GM18502 (cell line): ENCODE data around the gene CAVIN1.
"Not testable (repeated sequence)": the region's sequence is repeated elsewhere in the genome, so short reads cannot be mapped to it uniquely, and the experiment has no call there.

Experiments used
- ATAC-seq: cut with Tn5 transposase; IDR thresholded peaks from one replicate; pipeline ENCODE4 v1.9.1; 2021; ENCODE audit warnings: mild to moderate bottlenecking; ENCODE audit not compliant: unreplicated experiment, poor library complexity

CAVIN1 gene

GRCh38 chr17:42407289-42407836, 15.7 kb downstream of the CAVIN1 start:
- no peak for ATAC-seq

GRCh38 chr17:42406615-42407288, 16.3 kb downstream of the CAVIN1 start:
- no peak for ATAC-seq

GRCh38 chr17:42405963-42406495, 17.0 kb downstream of the CAVIN1 start:
- ATAC-seq = no peak

- no peak for ATAC-seq
Observed at GRCh38 chr17:42405076-42405475, 18.0 kb downstream of the CAVIN1 start.

- ATAC-seq = no peak
Observed at GRCh38 chr17:42404326-42405055, 18.6 kb downstream of the CAVIN1 start.

GRCh38 chr17:42403150-42403549, 19.9 kb downstream of the CAVIN1 start:
- no peak for ATAC-seq

GRCh38 chr17:42402117-42402516, 20.9 kb downstream of the CAVIN1 start:
- no peak for ATAC-seq

- not testable (repeated sequence) for ATAC-seq
Observed at GRCh38 chr17:42400844-42401375, 22.1 kb downstream of the CAVIN1 start.

- ATAC-seq = no peak
Observed at GRCh38 chr17:42399948-42400843, 22.9 kb downstream of the CAVIN1 start.

- no peak for ATAC-seq
Observed at GRCh38 chr17:42399121-42399520, 23.9 kb downstream of the CAVIN1 start.

- not testable (repeated sequence) for ATAC-seq
Observed at GRCh38 chr17:42395601-42396000, 27.5 kb downstream of the CAVIN1 start.

- no peak for ATAC-seq
Observed at GRCh38 chr17:42394838-42395237, 28.2 kb downstream of the CAVIN1 start.

GRCh38 chr17:42392692-42393415, 30.2 kb downstream of the CAVIN1 start:
- no peak for ATAC-seq

GRCh38 chr17:42391439-42391838, 31.6 kb downstream of the CAVIN1 start:
- not testable (repeated sequence) for ATAC-seq

GRCh38 chr17:42389899-42390298, 33.2 kb downstream of the CAVIN1 start:
- ATAC-seq = no peak

GRCh38 chr17:42389135-42389417, 34.0 kb downstream of the CAVIN1 start:
- no peak for ATAC-seq

- peak; percentile 85 for ATAC-seq
Observed at GRCh38 chr17:42388381-42389134, 34.5 kb downstream of the CAVIN1 start, which contains the start of gene STAT3. Gene STAT3, minus strand, starts transcription at chr17:42388442. Its CDS starts 39,926 bp downstream, at chr17:42348516.

GRCh38 chr17:42387661-42388380, 35.2 kb downstream of the CAVIN1 start:
- ATAC-seq = peak; percentile 11
